Skin epidermis (tissue), 12 donors: ENCODE measurements around the gene NECAB2.

Experiments
- H3K27ac ChIP-seq, 21 experiments: fragments of 200-600 bp; sonication (generic) in 11 of 21; one replicate each; pipeline ENCODE4 v1.5.0; 2020; ENCODE audit warnings: mild to moderate bottlenecking in 3 of 21, inconsistent platforms in 2 of 21, moderate library complexity in 2 of 21
- H3K4me3 ChIP-seq, 7 experiments: fragments of 200-600 bp; sonication (generic) in 2 of 7; one replicate each; pipeline ENCODE4 v1.5.0; 2020; ENCODE audit warnings: inconsistent platforms in 2 of 7, mild to moderate bottlenecking in 2 of 7, moderate library complexity in 1 of 7

Gene NECAB2

GRCh38 chr16:84036131-84036530 lies 68.1 kb downstream of the NECAB2 start:
- Histone ChIP-seq H3K4me3 (no peak overlapping the region), H3K27ac (no peak overlapping the region)

GRCh38 chr16:84036982-84037425 lies 69.0 kb downstream of the NECAB2 start:
- Histone ChIP-seq H3K4me3 (no peak overlapping the region), H3K27ac (no peak overlapping the region)

- Histone ChIP-seq H3K27ac (no peak overlapping the region), H3K4me3 (no peak overlapping the region)
Measured at GRCh38 chr16:84038469-84038868, 70.4 kb downstream of the NECAB2 start.

DNA sequence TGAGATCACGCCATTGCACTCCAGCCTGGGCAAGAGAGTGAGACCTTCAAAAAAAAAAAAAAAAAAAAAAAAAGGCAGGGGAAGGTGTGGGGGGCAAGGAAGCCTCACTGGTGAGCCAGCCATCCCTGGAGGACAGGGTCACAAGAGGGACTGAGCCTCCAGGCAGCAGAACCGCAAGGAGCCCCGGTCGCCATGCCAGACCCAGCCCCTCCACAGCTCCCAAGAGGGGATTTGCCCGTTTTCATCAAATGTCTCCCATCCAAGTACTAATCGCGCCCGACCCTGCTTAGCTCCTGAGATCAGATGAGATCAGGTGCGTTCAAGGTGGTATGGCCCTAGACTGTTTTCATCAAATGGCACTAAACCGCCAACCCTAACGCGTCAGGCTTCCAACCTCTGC lies 71.7 kb downstream of the NECAB2 start:
- Histone ChIP-seq H3K27ac (no peak overlapping the region), H3K4me3 (no peak overlapping the region)

DNA sequence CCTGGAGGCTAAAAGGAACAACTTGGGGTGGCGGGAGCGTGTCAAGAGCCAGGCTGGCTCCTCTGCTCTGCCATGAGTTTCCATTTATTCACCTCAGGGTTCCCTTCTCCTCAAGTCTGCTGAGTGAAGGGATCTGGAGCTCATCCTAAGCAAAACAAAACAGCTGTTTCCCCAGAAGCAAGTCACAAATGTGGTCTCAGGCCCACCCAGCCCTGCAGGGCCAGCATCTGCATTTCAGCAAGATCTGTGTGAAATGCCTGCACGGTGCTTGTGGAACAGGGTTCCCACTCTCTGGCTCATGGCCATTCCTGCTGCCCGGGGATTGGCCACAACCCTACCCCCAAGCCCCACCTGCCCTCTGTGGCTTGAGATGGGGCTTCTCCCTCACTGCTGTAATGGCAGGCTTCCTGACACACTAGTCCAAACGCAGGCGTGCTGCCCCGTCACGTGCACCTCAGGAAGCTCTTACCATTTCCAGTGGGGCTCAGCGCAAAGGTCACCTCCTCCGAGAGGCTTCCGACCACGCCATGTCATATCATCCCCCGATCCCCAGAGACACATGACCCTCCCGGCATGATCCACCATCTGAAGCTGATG lies 72.3 kb downstream of the NECAB2 start:
- Histone ChIP-seq H3K4me3 (no peak overlapping the region), H3K27ac (no peak overlapping the region)

DNA sequence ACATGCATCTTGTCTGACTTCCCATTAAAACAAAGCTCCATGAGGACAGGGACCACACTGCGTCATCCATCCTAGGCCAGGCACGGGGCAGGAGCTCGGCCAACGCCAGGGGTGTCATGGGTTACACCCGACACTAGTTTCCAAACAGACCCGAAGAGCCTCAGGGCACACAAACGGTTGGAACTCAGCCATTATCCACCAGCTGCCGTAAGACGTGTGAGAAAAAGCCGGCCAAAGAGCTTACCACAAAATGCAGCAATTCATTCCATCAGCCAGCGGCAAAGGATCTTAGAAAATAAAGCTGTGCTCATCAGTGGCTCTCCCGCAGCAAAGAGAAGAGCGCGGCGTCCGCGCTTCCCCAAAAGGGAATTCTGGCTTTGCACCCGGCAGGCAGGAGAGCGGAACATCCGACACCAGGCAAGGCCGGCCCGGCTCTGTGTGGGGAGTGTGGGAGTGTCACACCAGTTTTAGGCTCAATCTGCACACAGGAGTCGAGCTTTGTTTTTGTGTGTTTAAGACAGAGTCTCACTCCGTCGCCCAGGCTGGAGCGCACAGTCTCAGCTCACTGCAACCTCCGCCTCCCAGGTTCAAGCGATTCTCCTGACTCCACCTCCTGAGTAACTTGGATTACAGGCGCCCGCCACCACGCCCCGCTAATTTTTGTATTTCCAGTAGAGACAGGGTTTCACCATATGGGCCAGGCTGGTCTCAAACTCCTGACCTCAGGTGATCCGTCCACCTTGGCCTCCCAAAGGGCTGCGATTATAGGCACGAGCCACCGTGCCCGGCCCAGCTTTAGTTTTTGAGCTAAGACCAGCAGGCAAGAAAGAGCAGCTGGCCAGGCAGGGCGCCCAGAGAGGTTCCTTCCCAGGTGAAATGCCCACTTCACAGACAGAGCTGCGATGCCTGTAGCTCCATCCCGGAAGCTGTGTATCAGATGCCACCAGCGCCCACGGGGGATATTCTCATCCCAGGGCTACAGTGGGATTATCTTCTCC lies 73.1 kb downstream of the NECAB2 start:
- Histone ChIP-seq H3K27ac (no peak overlapping the region), H3K4me3 (no peak overlapping the region)

DNA sequence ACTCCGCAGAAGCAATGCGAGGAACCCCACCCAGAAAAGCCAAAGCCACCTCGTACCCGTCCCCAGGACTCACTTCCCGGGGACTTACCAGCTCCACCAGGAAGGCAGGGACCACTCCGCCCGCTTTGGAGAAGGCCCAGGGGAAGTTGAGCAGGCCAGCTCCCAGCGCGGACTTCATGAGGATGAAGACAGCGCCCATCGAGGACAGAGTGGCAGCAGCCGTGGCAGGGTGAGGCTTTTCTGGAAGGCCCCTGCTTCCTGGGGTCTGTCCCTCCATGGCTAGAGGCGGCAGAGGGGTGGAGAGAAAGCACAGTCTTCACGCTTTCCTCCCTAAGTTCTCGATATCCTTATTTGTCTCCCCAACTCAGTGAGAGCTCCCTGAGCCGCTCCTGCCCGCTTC lies 73.8 kb downstream of the NECAB2 start:
- Histone ChIP-seq H3K27ac (no peak overlapping the region), H3K4me3 (no peak overlapping the region)

DNA sequence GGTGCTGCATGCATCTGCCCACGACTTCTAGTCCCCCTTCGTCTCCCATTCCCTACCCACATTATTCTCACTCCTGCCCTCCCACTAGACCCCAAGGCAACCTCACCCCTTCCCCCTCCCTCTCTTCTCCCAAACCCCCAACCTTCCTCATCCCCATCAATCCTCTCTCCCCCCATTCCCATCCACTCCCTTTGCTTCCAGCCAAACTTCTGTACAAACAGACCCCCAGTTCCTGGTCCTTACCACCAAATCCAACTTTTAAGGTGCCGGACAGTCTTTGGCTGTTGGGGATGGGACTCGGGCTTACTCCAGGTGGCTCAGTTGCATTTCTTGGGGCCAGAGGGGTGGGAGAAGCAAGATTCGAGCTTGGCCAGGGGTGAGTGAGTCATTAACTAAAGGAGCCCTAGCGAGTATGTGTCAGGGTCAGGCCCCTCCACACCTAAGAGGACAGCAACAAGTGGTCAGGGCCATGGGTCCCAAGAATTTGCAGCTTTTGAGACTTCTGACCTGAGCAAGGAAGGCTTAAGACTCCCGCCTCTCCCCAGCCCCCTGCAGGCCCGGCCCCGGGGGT lies 74.3 kb downstream of the NECAB2 start, which contains the start of gene SLC38A8:
Gene SLC38A8 (minus strand): TSS at position 488 of the 571 bp plus-strand sequence. CDS start 638 bp downstream, outside the sequence.
- no peak within 1 kb of the TSS for H3K4me3 ChIP-seq
- no peak within 1 kb of the TSS for H3K27ac ChIP-seq

DNA sequence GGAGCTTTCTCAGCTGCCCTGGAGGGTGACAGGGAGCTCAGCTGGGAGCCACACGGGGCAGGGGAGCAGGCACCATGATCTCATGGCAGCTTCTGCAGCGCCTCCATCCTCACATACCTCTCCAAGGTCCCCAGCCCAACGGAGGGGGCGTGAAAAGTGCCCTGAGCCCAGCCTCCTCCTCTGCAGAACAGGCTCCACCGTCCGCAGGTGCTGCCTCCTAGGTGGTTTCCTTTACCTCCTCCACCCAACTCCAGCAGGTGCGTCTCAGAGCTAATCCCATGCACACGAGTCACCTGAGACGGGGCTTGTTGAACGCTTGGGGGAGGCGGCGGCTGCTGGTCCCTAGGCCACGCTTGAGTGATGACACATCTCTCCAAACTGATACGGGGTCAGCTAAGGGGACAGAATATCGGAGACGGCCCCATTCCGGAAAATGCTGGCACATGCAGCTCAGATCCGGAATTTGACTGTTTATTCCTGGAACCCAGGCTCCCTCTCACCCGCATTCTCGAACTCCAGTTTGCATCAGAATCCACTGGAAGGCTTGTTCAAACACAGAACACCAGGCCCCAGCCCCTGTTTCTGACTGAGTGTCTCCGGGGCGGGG lies 74.9 kb downstream of the NECAB2 start:
- H3K4me3 ChIP-seq: no peak overlapping the region
- H3K27ac ChIP-seq: no peak overlapping the region

GRCh38 chr16:84043486-84044117 lies 75.6 kb downstream of the NECAB2 start:
- no peak overlapping the region for H3K27ac ChIP-seq

DNA sequence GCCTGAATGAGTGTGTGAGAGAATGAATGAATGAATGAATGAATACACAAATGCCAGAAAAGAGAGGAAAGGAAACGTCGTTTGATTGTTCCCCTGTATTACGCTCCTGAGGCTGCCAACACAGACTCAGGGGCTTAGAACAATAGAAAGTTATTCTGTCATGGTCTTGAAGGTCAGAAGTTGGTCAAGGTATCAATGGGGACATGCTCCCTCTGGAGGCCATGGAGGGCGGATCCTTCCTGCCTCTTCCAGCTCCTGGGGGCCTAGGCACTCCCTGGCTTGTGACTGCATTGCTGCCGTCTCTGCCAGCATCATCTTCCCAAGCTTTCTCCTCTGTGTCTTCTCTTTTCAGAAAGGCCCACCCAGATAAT lies 76.1 kb downstream of the NECAB2 start:
- no peak overlapping the region for H3K27ac ChIP-seq
- H3K4me3 ChIP-seq: no peak overlapping the region

More at GRCh38 chr16:84043486-84044117, 75.6 kb downstream of the NECAB2 start:
- H3K4me3 ChIP-seq: no peak overlapping the region

DNA sequence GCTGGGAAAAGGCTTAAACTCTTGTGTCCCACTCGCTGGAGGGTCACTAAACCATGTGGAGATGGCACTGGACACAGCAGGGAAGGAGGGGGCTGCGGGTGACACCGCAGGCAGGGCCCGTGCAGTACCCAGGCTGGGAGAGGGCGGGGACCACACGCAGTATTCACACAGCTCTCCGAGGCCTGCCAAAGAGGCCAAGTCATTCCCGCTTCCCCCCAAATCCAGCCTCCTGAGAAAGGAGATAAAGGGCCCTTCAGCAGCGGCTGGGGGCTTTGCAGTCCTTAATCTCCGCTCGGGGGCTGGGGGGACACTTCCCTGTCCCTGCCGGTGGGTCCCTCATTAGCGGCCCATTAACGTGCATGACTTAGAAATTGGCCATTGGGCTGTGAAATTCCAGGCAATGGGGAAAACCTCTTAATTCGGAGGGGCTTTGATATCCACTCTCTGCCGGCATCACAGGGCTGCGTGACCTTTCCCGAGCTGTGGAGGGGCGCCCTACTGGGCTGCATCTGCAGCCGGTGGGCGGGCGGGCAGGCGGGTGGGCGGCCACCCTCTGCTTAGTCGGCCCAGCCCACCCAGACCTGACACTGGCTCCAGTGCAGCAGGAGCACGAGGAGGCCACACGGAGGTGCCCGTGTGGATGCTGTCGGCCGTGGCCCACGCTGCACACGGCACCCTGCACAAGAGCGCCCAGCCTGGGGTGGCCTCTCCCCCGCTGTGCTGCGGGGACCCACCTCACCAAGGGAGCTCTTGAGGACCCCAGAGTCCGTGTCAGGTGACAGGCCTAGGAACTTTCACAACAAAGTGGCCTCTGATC lies 77.2 kb downstream of the NECAB2 start:
- Histone ChIP-seq H3K27ac (no peak overlapping the region), H3K4me3 (no peak overlapping the region)

DNA sequence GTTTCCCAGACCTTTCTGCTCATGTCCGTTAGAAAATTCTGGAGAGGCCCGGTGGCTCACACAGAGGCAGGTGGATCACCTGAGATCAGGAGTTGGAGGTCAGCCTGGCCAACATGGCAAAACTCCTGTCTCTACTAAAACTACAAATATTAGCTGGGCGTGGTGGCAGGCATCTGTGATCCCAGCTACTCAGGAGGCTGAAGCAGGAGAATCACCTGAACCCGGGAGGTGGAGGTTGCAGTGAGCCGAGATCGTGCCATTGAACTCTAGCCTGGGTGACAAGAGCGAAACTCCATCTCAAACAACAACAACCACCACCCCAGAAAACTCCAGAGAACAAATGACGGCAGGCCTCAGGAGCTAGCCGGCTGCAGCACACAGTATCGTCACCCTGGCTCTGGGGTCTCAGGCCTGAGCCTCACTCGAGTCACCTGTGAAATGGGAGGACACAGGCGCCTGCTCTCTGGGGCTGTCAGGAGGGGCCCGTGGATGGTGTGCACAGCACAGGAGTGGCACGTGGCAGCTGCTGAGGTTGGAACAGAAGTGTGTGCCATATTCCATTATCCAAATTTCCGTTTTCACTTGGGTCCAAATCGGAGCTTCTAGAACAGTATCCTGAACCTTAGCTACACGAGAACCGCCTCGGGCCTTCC lies 77.9 kb downstream of the NECAB2 start:
- Histone ChIP-seq H3K4me3 (no peak overlapping the region), H3K27ac (no peak overlapping the region)

- Histone ChIP-seq H3K27ac (no peak overlapping the region), H3K4me3 (no peak overlapping the region)
Measured at GRCh38 chr16:84047206-84047605, 79.2 kb downstream of the NECAB2 start.

DNA sequence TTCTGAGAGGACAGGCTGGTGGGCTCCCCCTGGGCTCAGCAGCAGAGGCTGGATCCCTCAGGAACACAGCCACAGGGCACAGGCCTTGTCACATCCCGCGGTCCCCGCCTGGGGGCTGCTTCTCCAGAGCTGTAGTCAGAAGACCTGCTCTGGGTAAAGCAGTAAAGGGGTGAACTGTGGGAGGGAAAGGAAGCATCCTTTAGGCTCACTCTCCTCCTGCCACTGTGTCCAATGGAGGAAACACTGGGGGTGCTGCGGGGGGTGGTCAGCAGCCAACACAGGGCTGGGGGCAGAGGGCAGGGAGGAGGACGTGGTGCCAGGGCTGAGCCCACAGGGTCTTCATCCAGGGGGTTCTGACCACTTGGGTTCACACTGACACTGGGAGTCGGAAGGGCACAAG lies 79.6 kb downstream of the NECAB2 start:
- no peak overlapping the region for H3K27ac ChIP-seq
- H3K4me3 ChIP-seq: no peak overlapping the region

DNA sequence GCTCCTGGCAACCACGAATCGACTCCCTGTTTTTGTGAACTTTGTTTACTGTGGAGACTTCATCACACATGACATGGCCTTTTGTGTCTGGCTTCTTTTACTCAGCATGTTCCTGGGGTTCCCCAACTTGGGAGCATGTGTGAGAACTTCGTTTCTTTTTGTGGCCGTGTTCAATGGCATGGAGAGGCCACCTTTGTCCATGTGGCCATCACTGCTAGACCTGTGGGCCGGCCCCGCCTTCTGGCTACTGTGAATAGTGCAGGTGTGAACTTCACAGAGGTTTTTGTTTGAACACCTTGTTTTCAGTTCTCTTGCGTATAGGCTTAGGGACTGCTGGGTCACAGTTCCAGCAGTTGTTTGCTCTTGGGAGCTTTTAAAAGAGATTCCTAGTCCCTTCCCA lies 80.2 kb downstream of the NECAB2 start:
- no peak overlapping the region for H3K27ac ChIP-seq
- H3K4me3 ChIP-seq: no peak overlapping the region

GRCh38 chr16:84048871-84049270 lies 80.8 kb downstream of the NECAB2 start:
- Histone ChIP-seq H3K27ac (no peak overlapping the region), H3K4me3 (no peak overlapping the region)

- Histone ChIP-seq H3K27ac (no peak overlapping the region), H3K4me3 (no peak overlapping the region)
Measured at GRCh38 chr16:84049403-84050060, 81.5 kb downstream of the NECAB2 start.
